HTR-8/SVneo (cell line): ENCODE measurements around the gene DDX47.

Source experiments
- DNase-seq: peaks from one replicate; pipeline ENCODE4 v3.0.0; 2011; ENCODE audit warnings: low spot score, mixed read lengths; ENCODE audit not compliant: insufficient read length
- FAIRE-seq: peaks from 2 replicates; lab custom pipeline; 2011; peaks lifted over from hg19 to GRCh38; lab: Jason Lieb, UNC

The DDX47 gene

GRCh38 chr12:12813120-12814101 lies at the start of gene DDX47:
DDX47 (plus strand) TSS chr12:12813346; CDS start chr12:12813368, 22 bp downstream.
- FAIRE-seq, result no peak
- peak; percentile 69 for DNase-seq

GRCh38 chr12:12764824-12765223 lies 48.3 kb upstream of the DDX47 start:
- FAIRE-seq (no peak), DNase-seq (no peak)

- no peak for DNase-seq
- no peak for FAIRE-seq
Measured at GRCh38 chr12:12770262-12770661, 42.9 kb upstream of the DDX47 start.

- FAIRE-seq (no peak), DNase-seq (no peak)
Measured at GRCh38 chr12:12774791-12775190, 38.4 kb upstream of the DDX47 start.

- no peak for DNase-seq
- no peak for FAIRE-seq
Measured at GRCh38 chr12:12776261-12776660, 36.9 kb upstream of the DDX47 start.

- DNase-seq (no peak), FAIRE-seq (no peak)
Measured at GRCh38 chr12:12777092-12777491, 36.1 kb upstream of the DDX47 start.

GRCh38 chr12:12779007-12779406 lies 34.1 kb upstream of the DDX47 start:
- DNase-seq (no peak), FAIRE-seq (no peak)

GRCh38 chr12:12779529-12779928 lies 33.6 kb upstream of the DDX47 start:
- FAIRE-seq (no peak), DNase-seq (no peak)

GRCh38 chr12:12784116-12784515 lies 29.0 kb upstream of the DDX47 start:
- DNase-seq (no peak), FAIRE-seq (no peak)

GRCh38 chr12:12784911-12785814 lies 28.0 kb upstream of the DDX47 start, which contains the start of gene APOLD1:
APOLD1 (plus strand) TSS chr12:12785659; CDS start chr12:12785692, 33 bp downstream.
- DNase-seq (no peak), FAIRE-seq (no peak)

- no peak for FAIRE-seq
- no peak for DNase-seq
Measured at GRCh38 chr12:12786351-12786705, 26.8 kb upstream of the DDX47 start.

GRCh38 chr12:12786706-12787601 lies 26.2 kb upstream of the DDX47 start:
- DNase-seq (peak; percentile 88), FAIRE-seq (no peak)

- DNase-seq (no peak), FAIRE-seq (no peak)
Measured at GRCh38 chr12:12788131-12788530, 25.0 kb upstream of the DDX47 start.

- FAIRE-seq (no peak), DNase-seq (no peak)
Measured at GRCh38 chr12:12788675-12789368, 24.3 kb upstream of the DDX47 start.

GRCh38 chr12:12790956-12791355 lies 22.2 kb upstream of the DDX47 start:
- DNase-seq (no peak), FAIRE-seq (no peak)

GRCh38 chr12:12791756-12792369 lies 21.3 kb upstream of the DDX47 start:
- FAIRE-seq, result no peak

GRCh38 chr12:12792421-12792820 lies 20.7 kb upstream of the DDX47 start:
- DNase-seq (no peak), FAIRE-seq (no peak)

More at GRCh38 chr12:12791756-12792369, 21.3 kb upstream of the DDX47 start:
- no peak for DNase-seq

- FAIRE-seq, result no peak
- DNase-seq, result no peak
Measured at GRCh38 chr12:12794686-12795085, 18.5 kb upstream of the DDX47 start.

GRCh38 chr12:12796171-12796570 lies 17.0 kb upstream of the DDX47 start:
- DNase-seq, result no peak
- FAIRE-seq, result no peak
